ENCODE results near the gene TESMIN. TPM values are rescaled to one million over a fixed set of nuclear protein-coding genes. Genes with fewer than 3 reads are reported as not detected.

Gene TESMIN
- total RNA-seq, 1 donor from 2014 or later: 2.4 TPM

GRCh38 chr11:68761801-68762200, 10.5 kb upstream of the TESMIN start:
- DNase-seq: no peak

GRCh38 chr11:68759991-68760390, 8.7 kb upstream of the TESMIN start:
- no peak for DNase-seq

- no peak for DNase-seq
Observed at GRCh38 chr11:68757711-68758110, 6.4 kb upstream of the TESMIN start.

GRCh38 chr11:68756171-68756766, 4.9 kb upstream of the TESMIN start:
- DNase-seq: no peak

GRCh38 chr11:68753300-68753699, 2.0 kb upstream of the TESMIN start:
- no peak for DNase-seq

GRCh38 chr11:68751004-68751325, 355 bp downstream of the TESMIN start:
- DNase-seq: no peak

- DNase-seq: peak; percentile 14
Observed at GRCh38 chr11:68750195-68751003, 921 bp downstream of the TESMIN start.

GRCh38 chr11:68749229-68750123, 1.8 kb downstream of the TESMIN start:
- DNase-seq: peak; percentile 91

GRCh38 chr11:68748061-68748460, 3.3 kb downstream of the TESMIN start:
- DNase-seq: no peak

GRCh38 chr11:68743539-68743938, 7.8 kb downstream of the TESMIN start:
- no peak for DNase-seq

GRCh38 chr11:68741463-68741862, 9.9 kb downstream of the TESMIN start:
- DNase-seq: no peak

GRCh38 chr11:68735646-68736045, 15.7 kb downstream of the TESMIN start:
- DNase-seq: no peak

- DNase-seq: no peak
Observed at GRCh38 chr11:68735125-68735524, 16.2 kb downstream of the TESMIN start.

GRCh38 chr11:68734111-68734510, 17.2 kb downstream of the TESMIN start:
- no peak for DNase-seq

- peak; percentile 16 for DNase-seq
Observed at GRCh38 chr11:68727783-68728182, 23.5 kb downstream of the TESMIN start.

- DNase-seq: no peak
Observed at GRCh38 chr11:68724293-68724692, 27.0 kb downstream of the TESMIN start.

GRCh38 chr11:68722143-68722542, 29.2 kb downstream of the TESMIN start:
- no peak for DNase-seq

- DNase-seq: no peak
Observed at GRCh38 chr11:68721075-68721474, 30.2 kb downstream of the TESMIN start.

GRCh38 chr11:68715456-68716122, 35.7 kb downstream of the TESMIN start:
- no peak for DNase-seq

GRCh38 chr11:68714060-68714856, 37.1 kb downstream of the TESMIN start:
- DNase-seq: peak; percentile 13

GRCh38 chr11:68711114-68711513, 40.2 kb downstream of the TESMIN start:
- DNase-seq: no peak

GRCh38 chr11:68710409-68710808, 40.9 kb downstream of the TESMIN start:
- DNase-seq: no peak
